Activated T-helper 1 cell treated with anti-CD3 and anti-CD28 coated beads, Interleukin-12 subunit alpha, Interleukin-12 subunit beta, Interleukin-2, Interleukin-4 antibody, amounts not matched to agents 30 ng/mL and 10 ng/mL and 1 ng/mL, durations not matched to agents 14 hours and 24 hours and 36 hours (primary cell): ENCODE measurements around the gene SEMA4D. TPM values are rescaled to one million over a fixed set of nuclear protein-coding genes. Genes with fewer than 3 reads are reported as not detected.

Experiments
- DNase-seq: peaks from one replicate; pipeline ENCODE4 v3.0.0; 2021; ENCODE audit warnings: low spot score
- H3K27ac Mint-ChIP-seq: one replicate; pipeline ENCODE4 v1.8.0; 2021; ENCODE audit warnings: mild to moderate bottlenecking, mixed read lengths
- H3K27me3 Mint-ChIP-seq: one replicate; pipeline ENCODE4 v1.8.0; 2022; ENCODE audit warnings: mild to moderate bottlenecking, moderate library complexity, mixed read lengths; ENCODE audit not compliant: insufficient read depth
- H3K36me3 Mint-ChIP-seq: one replicate; pipeline ENCODE4 v1.8.0; 2021; ENCODE audit warnings: low read depth, mixed read lengths
- H3K4me1 Mint-ChIP-seq: one replicate; pipeline ENCODE4 v1.8.0; 2021; ENCODE audit warnings: low read depth, mixed read lengths
- H3K4me3 Mint-ChIP-seq: one replicate; pipeline ENCODE4 v1.8.0; 2021; ENCODE audit warnings: mild to moderate bottlenecking, moderate library complexity, mixed read lengths
- H3K9me3 Mint-ChIP-seq: one replicate; pipeline ENCODE4 v1.8.0; 2021; ENCODE audit warnings: mixed read lengths
- intact Hi-C: fragments of 100-400 bp; cut with micrococcal nuclease; formaldehyde crosslinking; loops from one replicate; pipeline ENCODE4 v1.15.1; 2024
- total RNA-seq: library from RNA; stranded (reverse); gene quantifications from 2 replicates; pipeline ENCODE4 v1.2.3, GENCODE V29; 2022

Gene SEMA4D
- total RNA-seq, 1 donor from 2014 or later = 388 TPM

GRCh38 chr9:89410022-89410421, 87.9 kb downstream of the SEMA4D start:
- Mint-ChIP-seq H3K36me3 (peaks cover 74% of the 10 kb centered on the region), H3K27me3 (no peaks in the 10 kb centered on the region), H3K27ac (peak overlapping the region; percentile 96), H3K9me3 (peaks cover 5% of the 10 kb centered on the region), H3K4me3 (peak overlapping the region; percentile 75), H3K4me1 (peaks cover 97% of the 10 kb centered on the region)
- DNase-seq = no peak
- intact Hi-C loops = loop anchor here (1.0 to 10.0 kb wide), 10 partner anchors 8 to 335 kb away; partner anchors contain the start of gene SECISBP2

GRCh38 chr9:89409466-89409865, 88.4 kb downstream of the SEMA4D start:
- Mint-ChIP-seq H3K27ac (peak overlapping the region; percentile 96), H3K4me3 (peak overlapping the region; percentile 75), H3K36me3 (peaks cover 77% of the 10 kb centered on the region), H3K9me3 (peaks cover 5% of the 10 kb centered on the region), H3K27me3 (no peaks in the 10 kb centered on the region), H3K4me1 (peaks cover 91% of the 10 kb centered on the region)
- no peak for DNase-seq
- intact Hi-C loops = loop anchor here (2.0 kb wide), 1 partner anchor 35 kb away; no protein-coding TSS in a partner anchor

GRCh38 chr9:89408628-89409101, 89.2 kb downstream of the SEMA4D start:
- Mint-ChIP-seq H3K36me3 (peaks cover 78% of the 10 kb centered on the region), H3K27ac (peak overlapping the region; percentile 96), H3K4me1 (peaks cover 83% of the 10 kb centered on the region), H3K9me3 (peaks cover 5% of the 10 kb centered on the region), H3K4me3 (peak overlapping the region; percentile 75), H3K27me3 (no peaks in the 10 kb centered on the region)
- peak; percentile 61 for DNase-seq
- intact Hi-C loops = loop anchor here (2.0 kb wide), 1 partner anchor 34 kb away; no protein-coding TSS in a partner anchor

GRCh38 chr9:89407070-89407469, 90.8 kb downstream of the SEMA4D start:
- Mint-ChIP-seq H3K27ac (peak overlapping the region; percentile 74), H3K9me3 (peaks cover 5% of the 10 kb centered on the region), H3K36me3 (peaks cover 77% of the 10 kb centered on the region), H3K4me1 (peaks cover 68% of the 10 kb centered on the region), H3K27me3 (no peaks in the 10 kb centered on the region), H3K4me3 (peak overlapping the region; percentile 3)
- intact Hi-C loops = no loop called here
- DNase-seq = no peak

- Mint-ChIP-seq H3K4me3 (no peak overlapping the region), H3K27ac (peak overlapping the region; percentile 74), H3K4me1 (peaks cover 67% of the 10 kb centered on the region), H3K9me3 (peaks cover 5% of the 10 kb centered on the region), H3K36me3 (peaks cover 77% of the 10 kb centered on the region), H3K27me3 (no peaks in the 10 kb centered on the region)
- DNase-seq = no peak
- intact Hi-C loops = no loop called here
These were observed 92.1 kb downstream of the SEMA4D start for GRCh38 chr9:89405826-89406225.

GRCh38 chr9:89404074-89404473, 93.8 kb downstream of the SEMA4D start:
- Mint-ChIP-seq H3K4me3 (no peak overlapping the region), H3K27ac (peak overlapping the region; percentile 58), H3K9me3 (peaks cover 5% of the 10 kb centered on the region), H3K4me1 (peaks cover 56% of the 10 kb centered on the region), H3K27me3 (no peaks in the 10 kb centered on the region), H3K36me3 (peaks cover 81% of the 10 kb centered on the region)
- no peak for DNase-seq
- intact Hi-C loops = no loop called here

GRCh38 chr9:89402695-89403427, 95.1 kb downstream of the SEMA4D start:
- no peak overlapping the region for H3K27ac Mint-ChIP-seq
- peaks cover 44% of the 10 kb centered on the region for H3K4me1 Mint-ChIP-seq
- H3K4me3 Mint-ChIP-seq = no peak overlapping the region
- DNase-seq = no peak
- no peaks in the 10 kb centered on the region for H3K27me3 Mint-ChIP-seq
- intact Hi-C loops = no loop called here
- H3K36me3 Mint-ChIP-seq = peaks cover 76% of the 10 kb centered on the region
- peaks cover 5% of the 10 kb centered on the region for H3K9me3 Mint-ChIP-seq

- no peaks in the 10 kb centered on the region for H3K9me3 Mint-ChIP-seq
- H3K27ac Mint-ChIP-seq = peak overlapping the region; percentile 73
- intact Hi-C loops = loop anchor here (2.0 kb wide), 1 partner anchor 16 kb away; no protein-coding TSS in a partner anchor
- DNase-seq = no peak
- peaks cover 70% of the 10 kb centered on the region for H3K36me3 Mint-ChIP-seq
- no peak overlapping the region for H3K4me3 Mint-ChIP-seq
- no peaks in the 10 kb centered on the region for H3K27me3 Mint-ChIP-seq
- H3K4me1 Mint-ChIP-seq = peaks cover 21% of the 10 kb centered on the region
These were observed 97.4 kb downstream of the SEMA4D start for GRCh38 chr9:89400403-89401116.

- peaks cover 70% of the 10 kb centered on the region for H3K36me3 Mint-ChIP-seq
- peaks cover 18% of the 10 kb centered on the region for H3K4me1 Mint-ChIP-seq
- no peak overlapping the region for H3K4me3 Mint-ChIP-seq
- H3K27ac Mint-ChIP-seq = peak overlapping the region; percentile 7
- no peaks in the 10 kb centered on the region for H3K27me3 Mint-ChIP-seq
- DNase-seq = no peak
- intact Hi-C loops = loop anchor here (5.0 kb wide), 1 partner anchor 66 kb away; no protein-coding TSS in a partner anchor
- H3K9me3 Mint-ChIP-seq = no peaks in the 10 kb centered on the region
These were observed 99.3 kb downstream of the SEMA4D start for GRCh38 chr9:89398621-89399020.

GRCh38 chr9:89397471-89397870, 100.4 kb downstream of the SEMA4D start:
- Mint-ChIP-seq H3K27me3 (no peaks in the 10 kb centered on the region), H3K36me3 (peaks cover 75% of the 10 kb centered on the region), H3K4me3 (no peak overlapping the region), H3K9me3 (no peaks in the 10 kb centered on the region), H3K4me1 (peaks cover 18% of the 10 kb centered on the region), H3K27ac (peak overlapping the region; percentile 34)
- intact Hi-C loops = loop anchor here (5.0 kb wide), 1 partner anchor 65 kb away; no protein-coding TSS in a partner anchor
- DNase-seq = no peak

- intact Hi-C loops = loop anchor here (5.0 kb wide), 1 partner anchor 64 kb away; no protein-coding TSS in a partner anchor
- Mint-ChIP-seq H3K27me3 (no peaks in the 10 kb centered on the region), H3K4me3 (no peak overlapping the region), H3K4me1 (peaks cover 13% of the 10 kb centered on the region), H3K9me3 (no peaks in the 10 kb centered on the region), H3K27ac (peak overlapping the region; percentile 68), H3K36me3 (peaks cover 73% of the 10 kb centered on the region)
- DNase-seq = no peak
These were observed 101.8 kb downstream of the SEMA4D start for GRCh38 chr9:89395931-89396710.

- intact Hi-C loops = no loop called here
- Mint-ChIP-seq H3K4me3 (no peak overlapping the region), H3K36me3 (peaks cover 74% of the 10 kb centered on the region), H3K4me1 (peaks cover 18% of the 10 kb centered on the region), H3K27ac (peak overlapping the region; percentile 74), H3K9me3 (no peaks in the 10 kb centered on the region), H3K27me3 (no peaks in the 10 kb centered on the region)
- DNase-seq = no peak
These were observed 103.5 kb downstream of the SEMA4D start for GRCh38 chr9:89394412-89394811.
